ENCODE data around the gene PRDM16.

DNA sequence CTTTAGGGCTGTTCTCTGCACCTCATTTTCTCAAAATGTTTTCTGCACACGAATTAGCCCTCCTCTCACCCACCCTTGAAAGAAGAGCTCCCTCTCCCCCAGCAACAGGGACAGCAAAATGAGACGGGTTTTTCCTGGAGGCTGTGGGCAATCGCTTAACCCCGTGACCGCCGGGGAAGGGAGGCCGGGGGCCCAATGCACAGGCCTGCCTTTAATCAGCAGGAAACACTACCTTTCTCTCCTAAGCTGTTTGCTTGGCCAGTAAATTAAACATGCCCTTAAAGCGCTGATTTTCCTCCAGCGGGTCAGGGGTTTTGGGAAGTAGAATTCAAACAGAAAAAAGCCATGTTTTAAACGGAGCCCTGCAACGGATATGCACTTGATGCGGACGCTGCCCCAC, 114.4 kb downstream of the PRDM16 start:
- TF ChIP-seq, protein P1, sequence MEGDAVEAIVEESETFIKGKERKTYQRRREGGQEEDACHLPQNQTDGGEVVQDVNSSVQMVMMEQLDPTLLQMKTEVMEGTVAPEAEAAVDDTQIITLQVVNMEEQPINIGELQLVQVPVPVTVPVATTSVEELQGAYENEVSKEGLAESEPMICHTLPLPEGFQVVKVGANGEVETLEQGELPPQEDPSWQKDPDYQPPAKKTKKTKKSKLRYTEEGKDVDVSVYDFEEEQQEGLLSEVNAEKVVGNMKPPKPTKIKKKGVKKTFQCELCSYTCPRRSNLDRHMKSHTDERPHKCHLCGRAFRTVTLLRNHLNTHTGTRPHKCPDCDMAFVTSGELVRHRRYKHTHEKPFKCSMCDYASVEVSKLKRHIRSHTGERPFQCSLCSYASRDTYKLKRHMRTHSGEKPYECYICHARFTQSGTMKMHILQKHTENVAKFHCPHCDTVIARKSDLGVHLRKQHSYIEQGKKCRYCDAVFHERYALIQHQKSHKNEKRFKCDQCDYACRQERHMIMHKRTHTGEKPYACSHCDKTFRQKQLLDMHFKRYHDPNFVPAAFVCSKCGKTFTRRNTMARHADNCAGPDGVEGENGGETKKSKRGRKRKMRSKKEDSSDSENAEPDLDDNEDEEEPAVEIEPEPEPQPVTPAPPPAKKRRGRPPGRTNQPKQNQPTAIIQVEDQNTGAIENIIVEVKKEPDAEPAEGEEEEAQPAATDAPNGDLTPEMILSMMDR (conservative IDR thresholded peaks at IDR 0.05), result no peak
- TF ChIP-seq ZFX (IDR thresholded peaks at IDR 0.05), result no peak

Measured in C4-2B (cell line).